ENCODE results near the gene PLVAP. TPM values are rescaled to one million over a fixed set of nuclear protein-coding genes. Genes with fewer than 3 reads are reported as not detected.

The PLVAP gene
- total and polyA plus RNA-seq, 7 donors = 6.5 to 46.0 (median 16.2) TPM

DNA sequence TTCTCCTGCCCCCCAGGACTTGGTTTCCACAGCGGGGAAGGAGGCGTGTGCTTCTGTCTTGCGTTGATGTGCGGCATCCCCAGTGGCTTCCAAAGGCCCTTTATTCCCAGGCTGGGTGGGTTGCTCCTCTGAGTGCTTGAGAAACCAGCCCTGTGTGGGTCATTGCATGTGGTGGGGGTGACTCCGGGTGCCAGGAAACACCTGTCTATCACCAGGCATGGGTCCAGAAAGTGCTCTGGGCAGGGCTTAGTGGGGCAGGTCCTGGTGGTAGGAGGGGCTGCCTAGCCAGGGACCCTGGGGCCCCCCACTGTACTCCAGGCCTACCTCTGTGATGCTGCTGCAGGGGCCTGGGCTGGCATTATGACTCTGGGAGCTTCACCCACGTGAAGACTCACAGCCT is 58.2 kb downstream of the PLVAP start:
- intact Hi-C loops (cut with DNase I) = no loop called here
- H3K36me3 ChIP-seq (ENCODE audit: insufficient read depth in 1 of 2, low read depth in 1 of 2) = peaks cover 3 to 72% of the 10 kb centered on the region in 2 donors
- DNase-seq (no peak), ATAC-seq (no peak)
- no peak overlapping the region for H3K4me3 ChIP-seq
- H3K27me3 ChIP-seq (ENCODE audit: insufficient read depth in 3 of 3, low read length in 2 of 3) = no peaks in the 10 kb centered on the region
- no peak overlapping the region for H3K27ac ChIP-seq
- H3K9me3 ChIP-seq = no peaks in the 10 kb centered on the region
- 61 to 74% (median 66%) methylated on average over 6 of the region's 6 CpGs for WGBS, 3 donors
- H3K4me1 ChIP-seq = no peaks in the 10 kb centered on the region
- TF ChIP-seq CTCF (IDR thresholded peaks at IDR 0.05) = no peak

DNA sequence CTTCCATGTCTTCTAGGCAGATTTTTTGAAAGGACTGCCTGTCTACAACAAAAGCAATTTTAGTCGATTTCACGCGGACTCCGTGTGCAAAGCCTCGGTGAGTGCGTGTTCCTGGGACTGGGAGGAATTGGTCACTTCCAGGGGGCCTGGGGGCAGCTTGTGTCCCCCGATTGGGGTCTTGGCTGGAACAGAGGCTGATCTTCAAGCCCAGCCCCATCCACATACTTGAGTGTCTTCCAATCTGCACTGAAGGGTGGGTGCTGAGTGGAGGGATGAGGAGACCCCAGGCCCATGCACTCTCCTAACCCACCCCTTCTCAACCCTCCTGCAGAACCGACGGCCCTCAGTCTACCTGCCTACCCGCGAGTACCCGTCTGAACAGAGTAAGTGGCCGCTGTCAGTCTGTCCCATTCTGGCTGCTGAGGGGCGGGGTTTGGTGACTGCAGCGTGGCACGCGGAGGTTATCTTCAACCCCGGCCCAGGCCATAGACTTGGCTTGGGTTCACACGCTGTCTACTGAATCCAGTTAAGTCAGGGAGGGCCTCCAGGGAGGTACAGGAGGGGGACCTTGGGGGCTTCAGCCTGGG is 63.0 kb downstream of the PLVAP start:
- DNase-seq (no peak), ATAC-seq (no peak)
- Histone ChIP-seq H3K27ac (no peak overlapping the region), H3K4me3 (no peak overlapping the region), H3K27me3 (ENCODE audit: insufficient read depth in 3 of 3, low read length in 2 of 3) (peaks cover 0 to 1% (median 0%) of the 10 kb centered on the region in 3 donors), H3K4me1 (peaks cover 21% of the 10 kb centered on the region), H3K36me3 (ENCODE audit: insufficient read depth in 1 of 2, low read depth in 1 of 2) (peaks cover 0 to 41% of the 10 kb centered on the region in 2 donors), H3K9me3 (no peaks in the 10 kb centered on the region)
- no peak for TF ChIP-seq CTCF (IDR thresholded peaks at IDR 0.05)
- 90 to 91% (median 90%) methylated on average over 19 of the region's 19 CpGs for WGBS, 3 donors
- intact Hi-C loops (cut with DNase I) = no loop called here

DNA sequence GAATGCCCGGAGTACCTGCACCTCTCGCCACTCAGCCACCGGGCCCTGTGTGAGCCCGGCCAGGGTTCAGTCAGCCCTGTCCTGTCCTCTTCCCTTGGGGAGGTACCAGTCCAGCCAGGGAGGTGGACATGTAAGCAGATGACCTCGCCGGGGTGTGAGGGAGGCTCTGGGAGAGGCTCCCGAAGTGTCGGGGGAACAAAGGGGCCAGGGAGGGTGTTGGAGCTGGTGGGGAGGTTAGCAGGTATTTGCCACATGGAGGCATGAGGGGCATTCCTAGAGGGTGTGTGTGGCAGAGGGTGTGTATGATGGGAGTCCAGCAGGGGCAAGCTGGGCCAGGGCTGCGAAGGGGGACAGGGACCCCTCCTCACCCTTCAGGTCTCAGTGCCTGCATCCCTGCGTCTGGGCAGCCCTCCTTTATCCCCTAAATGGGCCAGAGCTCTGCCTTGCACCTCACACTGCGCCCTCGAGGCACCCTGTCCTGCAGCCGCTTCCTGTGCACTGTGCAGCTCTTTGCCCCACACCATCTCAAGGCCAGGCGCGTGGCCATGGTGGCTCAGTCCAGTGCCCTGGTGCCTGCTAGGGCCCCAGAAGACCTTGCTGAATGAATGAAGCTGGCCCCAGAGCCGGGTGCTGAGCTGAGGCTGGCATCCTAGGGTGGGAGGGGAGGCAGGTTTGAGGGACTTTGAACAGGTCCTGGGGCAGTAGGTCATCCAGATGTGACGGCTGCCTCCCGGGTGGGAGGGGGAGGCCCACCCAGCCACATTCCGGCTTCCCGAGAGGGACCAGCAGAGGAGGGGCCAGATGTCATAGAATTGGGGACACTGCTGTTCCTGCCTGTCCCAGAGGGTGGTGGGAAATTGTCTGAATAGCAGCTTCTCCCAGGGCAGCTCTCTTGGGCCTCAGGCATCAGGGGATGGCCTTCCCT is 64.7 kb downstream of the PLVAP start:
- H3K4me1 ChIP-seq = peaks cover 22% of the 10 kb centered on the region
- H3K9me3 ChIP-seq = no peaks in the 10 kb centered on the region
- WGBS, 3 donors = 82 to 86% (median 86%) methylated on average over 20 of the region's 20 CpGs
- ATAC-seq = no peak
- no peak for DNase-seq
- intact Hi-C loops (cut with DNase I) = no loop called here
- H3K27ac ChIP-seq = no peak overlapping the region
- peaks cover 0 to 1% (median 0%) of the 10 kb centered on the region in 3 donors for H3K27me3 ChIP-seq (ENCODE audit: insufficient read depth in 3 of 3, low read length in 2 of 3)
- TF ChIP-seq CTCF (IDR thresholded peaks at IDR 0.05) = no peak
- peaks cover 0 to 38% of the 10 kb centered on the region in 2 donors for H3K36me3 ChIP-seq (ENCODE audit: insufficient read depth in 1 of 2, low read depth in 1 of 2)
- H3K4me3 ChIP-seq = no peak overlapping the region

DNA sequence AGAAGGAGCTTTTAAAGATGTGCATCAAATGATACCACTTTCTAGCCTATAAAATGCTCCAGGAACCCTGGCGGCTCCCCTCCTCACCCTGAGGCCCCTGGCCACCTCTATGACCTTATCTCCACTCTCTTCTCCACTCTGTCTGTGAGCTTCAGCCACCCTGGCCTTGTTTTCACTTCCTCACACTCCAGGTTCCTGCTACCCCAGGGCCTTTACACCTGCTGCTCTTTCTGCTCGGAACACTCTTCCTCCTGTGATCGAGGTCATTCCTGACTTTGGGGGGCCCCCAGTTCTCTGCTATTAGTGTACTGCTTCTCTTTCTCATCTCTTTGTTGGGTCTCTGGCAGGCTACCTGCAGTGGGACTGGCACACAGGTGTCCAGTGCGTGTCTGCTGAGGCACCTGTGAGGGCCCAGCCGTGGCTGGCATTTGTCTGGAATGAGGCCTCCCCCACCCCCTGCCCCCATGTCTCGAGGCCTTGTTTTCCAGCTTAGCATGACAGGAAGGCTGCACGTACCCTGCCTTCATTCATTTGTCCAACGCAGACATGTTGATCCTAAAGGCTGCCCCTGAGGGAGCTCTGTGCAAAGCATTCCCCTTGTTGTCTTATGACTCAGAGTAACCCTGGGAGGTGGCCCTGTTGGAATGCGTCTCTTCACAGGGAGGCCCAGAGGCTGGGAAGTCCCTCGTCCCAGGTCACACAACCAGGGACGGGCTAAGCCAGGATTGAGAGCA is 65.5 kb downstream of the PLVAP start:
- Histone ChIP-seq H3K27me3 (ENCODE audit: insufficient read depth in 3 of 3, low read length in 2 of 3) (peaks cover 0 to 1% (median 0%) of the 10 kb centered on the region in 3 donors), H3K9me3 (no peaks in the 10 kb centered on the region), H3K27ac (no peak overlapping the region), H3K4me1 (peaks cover 29% of the 10 kb centered on the region), H3K4me3 (no peak overlapping the region), H3K36me3 (ENCODE audit: insufficient read depth in 1 of 2, low read depth in 1 of 2) (peaks cover 0 to 29% of the 10 kb centered on the region in 2 donors)
- ATAC-seq (no peak), DNase-seq (no peak)
- intact Hi-C loops (cut with DNase I) = no loop called here
- WGBS, 3 donors = 73 to 77% (median 75%) methylated on average over 11 of the region's 11 CpGs
- no peak for TF ChIP-seq CTCF (IDR thresholded peaks at IDR 0.05)

Data from psoas muscle (tissue), 8 donors.